ENCODE measurements around the gene SKA2. TPM values are rescaled to one million over a fixed set of nuclear protein-coding genes. Genes with fewer than 3 reads are reported as not detected.

Gene SKA2
- total and polyA plus RNA-seq, 2 experiments from 2014 or later, result 50.5 to 140 TPM

DNA sequence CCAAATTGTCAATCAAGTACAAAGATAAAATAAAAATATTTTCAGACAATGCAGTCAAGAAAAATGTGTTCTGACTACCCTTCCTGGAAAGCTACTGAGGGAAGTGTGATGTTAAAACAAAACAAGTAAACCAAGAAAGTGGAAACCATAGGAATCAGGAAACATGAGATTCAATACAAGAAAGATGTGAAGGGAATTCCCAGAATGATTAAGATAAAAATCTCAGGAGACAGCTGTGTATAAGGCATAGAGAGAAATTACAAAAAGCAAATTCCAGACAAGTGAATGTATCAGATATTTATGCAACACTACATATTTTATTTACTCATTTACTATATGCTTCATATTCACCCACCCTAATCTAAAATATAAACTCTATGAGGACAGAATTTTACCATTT is 80.5 kb downstream of the SKA2 start (continued):
- TF ChIP-seq, protein P1, sequence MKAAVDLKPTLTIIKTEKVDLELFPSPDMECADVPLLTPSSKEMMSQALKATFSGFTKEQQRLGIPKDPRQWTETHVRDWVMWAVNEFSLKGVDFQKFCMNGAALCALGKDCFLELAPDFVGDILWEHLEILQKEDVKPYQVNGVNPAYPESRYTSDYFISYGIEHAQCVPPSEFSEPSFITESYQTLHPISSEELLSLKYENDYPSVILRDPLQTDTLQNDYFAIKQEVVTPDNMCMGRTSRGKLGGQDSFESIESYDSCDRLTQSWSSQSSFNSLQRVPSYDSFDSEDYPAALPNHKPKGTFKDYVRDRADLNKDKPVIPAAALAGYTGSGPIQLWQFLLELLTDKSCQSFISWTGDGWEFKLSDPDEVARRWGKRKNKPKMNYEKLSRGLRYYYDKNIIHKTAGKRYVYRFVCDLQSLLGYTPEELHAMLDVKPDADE (IDR thresholded peaks at IDR 0.05), result no peak
- no peak for TF ChIP-seq JUNB (IDR thresholded peaks at IDR 0.05; ENCODE audit: unreplicated experiment)
- TF ChIP-seq, protein P2, sequence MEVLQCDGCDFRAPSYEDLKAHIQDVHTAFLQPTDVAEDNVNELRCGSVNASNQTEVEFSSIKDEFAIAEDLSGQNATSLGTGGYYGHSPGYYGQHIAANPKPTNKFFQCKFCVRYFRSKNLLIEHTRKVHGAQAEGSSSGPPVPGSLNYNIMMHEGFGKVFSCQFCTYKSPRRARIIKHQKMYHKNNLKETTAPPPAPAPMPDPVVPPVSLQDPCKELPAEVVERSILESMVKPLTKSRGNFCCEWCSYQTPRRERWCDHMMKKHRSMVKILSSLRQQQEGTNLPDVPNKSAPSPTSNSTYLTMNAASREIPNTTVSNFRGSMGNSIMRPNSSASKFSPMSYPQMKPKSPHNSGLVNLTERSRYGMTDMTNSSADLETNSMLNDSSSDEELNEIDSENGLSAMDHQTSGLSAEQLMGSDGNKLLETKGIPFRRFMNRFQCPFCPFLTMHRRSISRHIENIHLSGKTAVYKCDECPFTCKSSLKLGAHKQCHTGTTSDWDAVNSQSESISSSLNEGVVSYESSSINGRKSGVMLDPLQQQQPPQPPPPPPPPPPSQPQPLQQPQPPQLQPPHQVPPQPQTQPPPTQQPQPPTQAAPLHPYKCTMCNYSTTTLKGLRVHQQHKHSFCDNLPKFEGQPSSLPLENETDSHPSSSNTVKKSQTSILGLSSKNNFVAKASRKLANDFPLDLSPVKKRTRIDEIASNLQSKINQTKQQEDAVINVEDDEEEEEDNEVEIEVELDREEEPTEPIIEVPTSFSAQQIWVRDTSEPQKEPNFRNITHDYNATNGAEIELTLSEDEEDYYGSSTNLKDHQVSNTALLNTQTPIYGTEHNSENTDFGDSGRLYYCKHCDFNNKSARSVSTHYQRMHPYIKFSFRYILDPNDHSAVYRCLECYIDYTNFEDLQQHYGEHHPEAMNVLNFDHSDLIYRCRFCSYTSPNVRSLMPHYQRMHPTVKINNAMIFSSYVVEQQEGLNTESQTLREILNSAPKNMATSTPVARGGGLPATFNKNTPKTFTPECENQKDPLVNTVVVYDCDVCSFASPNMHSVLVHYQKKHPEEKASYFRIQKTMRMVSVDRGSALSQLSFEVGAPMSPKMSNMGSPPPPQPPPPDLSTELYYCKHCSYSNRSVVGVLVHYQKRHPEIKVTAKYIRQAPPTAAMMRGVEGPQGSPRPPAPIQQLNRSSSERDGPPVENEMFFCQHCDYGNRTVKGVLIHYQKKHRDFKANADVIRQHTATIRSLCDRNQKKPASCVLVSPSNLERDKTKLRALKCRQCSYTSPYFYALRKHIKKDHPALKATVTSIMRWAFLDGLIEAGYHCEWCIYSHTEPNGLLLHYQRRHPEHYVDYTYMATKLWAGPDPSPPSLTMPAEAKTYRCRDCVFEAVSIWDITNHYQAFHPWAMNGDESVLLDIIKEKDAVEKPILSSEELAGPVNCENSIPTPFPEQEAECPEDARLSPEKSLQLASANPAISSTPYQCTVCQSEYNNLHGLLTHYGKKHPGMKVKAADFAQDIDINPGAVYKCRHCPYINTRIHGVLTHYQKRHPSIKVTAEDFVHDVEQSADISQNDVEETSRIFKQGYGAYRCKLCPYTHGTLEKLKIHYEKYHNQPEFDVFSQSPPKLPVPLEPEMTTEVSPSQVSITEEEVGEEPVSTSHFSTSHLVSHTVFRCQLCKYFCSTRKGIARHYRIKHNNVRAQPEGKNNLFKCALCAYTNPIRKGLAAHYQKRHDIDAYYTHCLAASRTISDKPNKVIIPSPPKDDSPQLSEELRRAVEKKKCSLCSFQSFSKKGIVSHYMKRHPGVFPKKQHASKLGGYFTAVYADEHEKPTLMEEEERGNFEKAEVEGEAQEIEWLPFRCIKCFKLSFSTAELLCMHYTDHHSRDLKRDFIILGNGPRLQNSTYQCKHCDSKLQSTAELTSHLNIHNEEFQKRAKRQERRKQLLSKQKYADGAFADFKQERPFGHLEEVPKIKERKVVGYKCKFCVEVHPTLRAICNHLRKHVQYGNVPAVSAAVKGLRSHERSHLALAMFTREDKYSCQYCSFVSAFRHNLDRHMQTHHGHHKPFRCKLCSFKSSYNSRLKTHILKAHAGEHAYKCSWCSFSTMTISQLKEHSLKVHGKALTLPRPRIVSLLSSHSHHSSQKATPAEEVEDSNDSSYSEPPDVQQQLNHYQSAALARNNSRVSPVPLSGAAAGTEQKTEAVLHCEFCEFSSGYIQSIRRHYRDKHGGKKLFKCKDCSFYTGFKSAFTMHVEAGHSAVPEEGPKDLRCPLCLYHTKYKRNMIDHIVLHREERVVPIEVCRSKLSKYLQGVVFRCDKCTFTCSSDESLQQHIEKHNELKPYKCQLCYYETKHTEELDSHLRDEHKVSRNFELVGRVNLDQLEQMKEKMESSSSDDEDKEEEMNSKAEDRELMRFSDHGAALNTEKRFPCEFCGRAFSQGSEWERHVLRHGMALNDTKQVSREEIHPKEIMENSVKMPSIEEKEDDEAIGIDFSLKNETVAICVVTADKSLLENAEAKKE (CRISPR knock-in tag; IDR thresholded peaks at IDR 0.05), result no peak
- TF ChIP-seq CREB1 (CRISPR knock-in tag; IDR thresholded peaks at IDR 0.05; ENCODE audit: low read depth), result no peak
- TF ChIP-seq EZH2 (IDR thresholded peaks at IDR 0.05; ENCODE audit: low read depth, unreplicated experiment), result no peak
- TF ChIP-seq STAT1 (IDR thresholded peaks at IDR 0.05; ENCODE audit: unreplicated experiment), result no peak
- TF ChIP-seq ZNF114 (CRISPR knock-in tag; IDR thresholded peaks at IDR 0.05), result no peak
- no peak for TF ChIP-seq ZNF331 (CRISPR knock-in tag; IDR thresholded peaks at IDR 0.05; ENCODE audit: low read depth)

DNA sequence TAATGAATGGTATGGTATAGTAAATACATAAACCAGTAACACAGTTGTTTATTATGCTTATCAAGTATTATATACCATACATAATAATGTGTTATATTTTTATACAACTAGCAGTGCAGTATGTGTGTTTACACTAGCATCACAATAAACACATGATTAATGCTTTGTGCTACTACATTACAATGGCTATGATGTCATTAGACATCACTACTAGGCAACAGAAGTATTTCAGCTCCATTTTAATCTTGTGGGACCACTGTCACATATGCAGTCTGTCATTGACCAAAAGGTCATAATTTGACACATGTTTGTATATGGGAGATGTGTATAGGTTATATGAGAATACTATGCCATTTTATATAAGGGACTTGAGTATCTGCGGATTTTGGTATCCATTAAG is 81.0 kb downstream of the SKA2 start:
- DNase-seq (ENCODE audit: low spot score) (no peak), ATAC-seq (no peak)
- H3K27me3 Mint-ChIP-seq (ENCODE audit: insufficient read depth, low read depth, poor library complexity), result no peaks in the 10 kb centered on the region
- Histone ChIP-seq H3K27ac (ENCODE audit: low read depth) (no peak overlapping the region), H3K4me1 (ENCODE audit: insufficient read depth) (no peaks in the 10 kb centered on the region), H3K9me2 (ENCODE audit: insufficient read depth) (no peaks in the 10 kb centered on the region), H3K4me3 (no peak overlapping the region), H4K20me1 (replicated peaks; ENCODE audit: insufficient read depth) (0 out of 2 replicates have a peak, but pooled peaks cover 3% of the 10 kb centered on the region), H3K36me3 (ENCODE audit: insufficient read depth) (peaks cover 37% of the 10 kb centered on the region; the same call in 1 of the 2 replicates), H3F3A (replicated peaks; ENCODE audit: low read depth) (no peaks in the 10 kb centered on the region), H3K79me2 (replicated peaks; ENCODE audit: insufficient read depth) (no peaks in the 10 kb centered on the region), H2AFZ (no peak overlapping the region), H3K4me2 (no peak overlapping the region), H3K27me3 (ENCODE audit: insufficient read depth) (no peaks in the 10 kb centered on the region)
- H3K36me3 Mint-ChIP-seq (ENCODE audit: low read depth), result peaks cover 34% of the 10 kb centered on the region; the same call in 2 of the 3 replicates
- no peak overlapping the region for H3K27ac Mint-ChIP-seq
- H3K4me3 Mint-ChIP-seq, result no peak overlapping the region
- no peaks in the 10 kb centered on the region for H3K9me3 Mint-ChIP-seq
- H3K4me1 Mint-ChIP-seq, result no peaks in the 10 kb centered on the region
- TF ChIP-seq STAT1 (IDR thresholded peaks at IDR 0.05; ENCODE audit: unreplicated experiment) (no peak), EZH2phosphoT487 (IDR thresholded peaks at IDR 0.05; ENCODE audit: unreplicated experiment) (no peak), ZNF331 (CRISPR knock-in tag; IDR thresholded peaks at IDR 0.05; ENCODE audit: low read depth) (no peak), CREB1 (CRISPR knock-in tag; IDR thresholded peaks at IDR 0.05; ENCODE audit: low read depth) (no peak), POLR2AphosphoS5 (IDR thresholded peaks at IDR 0.05; ENCODE audit: low read depth) (no peak), EZH2 (IDR thresholded peaks at IDR 0.05; ENCODE audit: low read depth, unreplicated experiment) (no peak)
- TF ChIP-seq, protein P1 (IDR thresholded peaks at IDR 0.05), result no peak
- TF ChIP-seq, protein P3, sequence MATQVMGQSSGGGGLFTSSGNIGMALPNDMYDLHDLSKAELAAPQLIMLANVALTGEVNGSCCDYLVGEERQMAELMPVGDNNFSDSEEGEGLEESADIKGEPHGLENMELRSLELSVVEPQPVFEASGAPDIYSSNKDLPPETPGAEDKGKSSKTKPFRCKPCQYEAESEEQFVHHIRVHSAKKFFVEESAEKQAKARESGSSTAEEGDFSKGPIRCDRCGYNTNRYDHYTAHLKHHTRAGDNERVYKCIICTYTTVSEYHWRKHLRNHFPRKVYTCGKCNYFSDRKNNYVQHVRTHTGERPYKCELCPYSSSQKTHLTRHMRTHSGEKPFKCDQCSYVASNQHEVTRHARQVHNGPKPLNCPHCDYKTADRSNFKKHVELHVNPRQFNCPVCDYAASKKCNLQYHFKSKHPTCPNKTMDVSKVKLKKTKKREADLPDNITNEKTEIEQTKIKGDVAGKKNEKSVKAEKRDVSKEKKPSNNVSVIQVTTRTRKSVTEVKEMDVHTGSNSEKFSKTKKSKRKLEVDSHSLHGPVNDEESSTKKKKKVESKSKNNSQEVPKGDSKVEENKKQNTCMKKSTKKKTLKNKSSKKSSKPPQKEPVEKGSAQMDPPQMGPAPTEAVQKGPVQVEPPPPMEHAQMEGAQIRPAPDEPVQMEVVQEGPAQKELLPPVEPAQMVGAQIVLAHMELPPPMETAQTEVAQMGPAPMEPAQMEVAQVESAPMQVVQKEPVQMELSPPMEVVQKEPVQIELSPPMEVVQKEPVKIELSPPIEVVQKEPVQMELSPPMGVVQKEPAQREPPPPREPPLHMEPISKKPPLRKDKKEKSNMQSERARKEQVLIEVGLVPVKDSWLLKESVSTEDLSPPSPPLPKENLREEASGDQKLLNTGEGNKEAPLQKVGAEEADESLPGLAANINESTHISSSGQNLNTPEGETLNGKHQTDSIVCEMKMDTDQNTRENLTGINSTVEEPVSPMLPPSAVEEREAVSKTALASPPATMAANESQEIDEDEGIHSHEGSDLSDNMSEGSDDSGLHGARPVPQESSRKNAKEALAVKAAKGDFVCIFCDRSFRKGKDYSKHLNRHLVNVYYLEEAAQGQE (IDR thresholded peaks at IDR 0.05; ENCODE audit: unreplicated experiment), result no peak

Measured in GM23338 (cell line).